WERI-Rb-1 (cell line): Measurements from ENCODE around the gene NDUFS7.

ENCODE experiments used
- DNase-seq: peaks from one replicate; pipeline ENCODE4 v3.0.0-alpha.2; 2020
- H3K27ac ChIP-seq: fragments of 250-450 bp; sonication (Bioruptor Pico); 2 replicates; pipeline ENCODE4 v1.5.1; 2020; ENCODE audit warnings: mild to moderate bottlenecking, moderate library complexity
- H3K27me3 ChIP-seq: fragments of 250-450 bp; sonication (Bioruptor Pico); 2 replicates; pipeline ENCODE4 v1.5.1; 2021; ENCODE audit warnings: mild to moderate bottlenecking, low read depth, moderate library complexity; ENCODE audit not compliant: insufficient read depth, severe bottlenecking
- H3K36me3 ChIP-seq: fragments of 250-450 bp; sonication (Bioruptor Pico); 2 replicates; pipeline ENCODE4 v1.5.1; 2020; ENCODE audit warnings: mild to moderate bottlenecking, moderate library complexity
- H3K4me3 ChIP-seq: 2 replicates; pipeline ENCODE4 v1.5.1; 2011; ENCODE audit warnings: low read depth, mild to moderate bottlenecking, control low read depth, low read length
- H3K9me3 ChIP-seq: fragments of 250-450 bp; sonication (Bioruptor Pico); 2 replicates; pipeline ENCODE4 v1.5.1; 2021; ENCODE audit warnings: mild to moderate bottlenecking, moderate library complexity; ENCODE audit not compliant: severe bottlenecking
- TF ChIP-seq, protein P1 (sequence below): IDR thresholded peaks from 2 replicates; pipeline ENCODE4 v1.5.1; 2011; ENCODE audit warnings: low read depth, mild to moderate bottlenecking, control low read depth, inconsistent platforms, low read length

NDUFS7 gene

DNA sequence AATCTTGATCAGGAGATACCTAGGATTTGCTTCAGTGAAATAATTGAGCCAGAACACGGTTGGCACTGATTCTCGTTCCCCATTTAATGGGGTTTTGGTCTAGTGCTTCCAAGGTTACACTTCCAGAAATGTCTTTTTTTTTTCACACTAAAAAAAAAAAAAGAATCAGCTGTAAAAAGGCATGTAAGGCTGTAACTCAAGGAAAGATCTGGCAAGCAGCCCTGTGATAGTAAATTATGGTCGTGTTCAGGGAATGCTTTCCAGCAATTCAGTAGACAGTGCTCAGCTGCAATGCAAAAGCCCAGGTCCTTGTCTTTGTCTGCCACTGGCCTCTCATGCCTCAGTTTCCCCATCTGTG is 27.2 kb upstream of the NDUFS7 start:
- Histone ChIP-seq H3K27ac (no peak overlapping the region), H3K9me3 (no peaks in the 10 kb centered on the region), H3K36me3 (peaks cover 42% of the 10 kb centered on the region), H3K4me3 (no peak overlapping the region), H3K27me3 (no peaks in the 10 kb centered on the region)
- TF ChIP-seq, protein P1, sequence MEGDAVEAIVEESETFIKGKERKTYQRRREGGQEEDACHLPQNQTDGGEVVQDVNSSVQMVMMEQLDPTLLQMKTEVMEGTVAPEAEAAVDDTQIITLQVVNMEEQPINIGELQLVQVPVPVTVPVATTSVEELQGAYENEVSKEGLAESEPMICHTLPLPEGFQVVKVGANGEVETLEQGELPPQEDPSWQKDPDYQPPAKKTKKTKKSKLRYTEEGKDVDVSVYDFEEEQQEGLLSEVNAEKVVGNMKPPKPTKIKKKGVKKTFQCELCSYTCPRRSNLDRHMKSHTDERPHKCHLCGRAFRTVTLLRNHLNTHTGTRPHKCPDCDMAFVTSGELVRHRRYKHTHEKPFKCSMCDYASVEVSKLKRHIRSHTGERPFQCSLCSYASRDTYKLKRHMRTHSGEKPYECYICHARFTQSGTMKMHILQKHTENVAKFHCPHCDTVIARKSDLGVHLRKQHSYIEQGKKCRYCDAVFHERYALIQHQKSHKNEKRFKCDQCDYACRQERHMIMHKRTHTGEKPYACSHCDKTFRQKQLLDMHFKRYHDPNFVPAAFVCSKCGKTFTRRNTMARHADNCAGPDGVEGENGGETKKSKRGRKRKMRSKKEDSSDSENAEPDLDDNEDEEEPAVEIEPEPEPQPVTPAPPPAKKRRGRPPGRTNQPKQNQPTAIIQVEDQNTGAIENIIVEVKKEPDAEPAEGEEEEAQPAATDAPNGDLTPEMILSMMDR: no peak
- DNase-seq: no peak

DNA sequence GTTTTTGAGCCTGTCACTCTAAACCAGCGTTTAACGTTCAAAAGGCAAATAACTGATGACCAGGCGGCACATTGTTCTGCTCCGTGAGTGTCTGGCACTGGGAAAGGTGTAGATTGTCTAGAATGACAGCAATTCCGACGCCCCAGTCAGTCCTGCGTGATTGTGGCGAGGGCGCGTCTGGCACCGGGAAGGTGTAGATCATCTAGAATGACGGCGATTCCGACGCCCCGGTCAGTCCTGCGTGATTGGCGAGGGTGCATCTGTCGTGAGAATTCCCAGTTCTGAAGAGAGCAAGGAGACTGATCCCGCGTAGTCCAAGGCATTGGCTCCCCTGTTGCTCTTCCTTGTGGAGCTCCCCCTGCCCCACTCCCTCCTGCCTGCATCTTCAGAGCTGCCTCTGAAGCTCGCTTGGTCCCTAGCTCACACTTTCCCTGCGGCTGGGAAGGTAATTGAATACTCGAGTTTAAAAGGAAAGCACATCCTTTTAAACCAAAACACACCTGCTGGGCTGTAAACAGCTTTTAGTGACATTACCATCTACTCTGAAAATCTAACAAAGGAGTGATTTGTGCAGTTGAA is 26.1 kb upstream of the NDUFS7 start:
- Histone ChIP-seq H3K27ac (no peak overlapping the region), H3K27me3 (no peaks in the 10 kb centered on the region), H3K4me3 (no peak overlapping the region), H3K9me3 (no peaks in the 10 kb centered on the region), H3K36me3 (peaks cover 51% of the 10 kb centered on the region)
- TF ChIP-seq, protein P1: no peak
- no peak for DNase-seq

DNA sequence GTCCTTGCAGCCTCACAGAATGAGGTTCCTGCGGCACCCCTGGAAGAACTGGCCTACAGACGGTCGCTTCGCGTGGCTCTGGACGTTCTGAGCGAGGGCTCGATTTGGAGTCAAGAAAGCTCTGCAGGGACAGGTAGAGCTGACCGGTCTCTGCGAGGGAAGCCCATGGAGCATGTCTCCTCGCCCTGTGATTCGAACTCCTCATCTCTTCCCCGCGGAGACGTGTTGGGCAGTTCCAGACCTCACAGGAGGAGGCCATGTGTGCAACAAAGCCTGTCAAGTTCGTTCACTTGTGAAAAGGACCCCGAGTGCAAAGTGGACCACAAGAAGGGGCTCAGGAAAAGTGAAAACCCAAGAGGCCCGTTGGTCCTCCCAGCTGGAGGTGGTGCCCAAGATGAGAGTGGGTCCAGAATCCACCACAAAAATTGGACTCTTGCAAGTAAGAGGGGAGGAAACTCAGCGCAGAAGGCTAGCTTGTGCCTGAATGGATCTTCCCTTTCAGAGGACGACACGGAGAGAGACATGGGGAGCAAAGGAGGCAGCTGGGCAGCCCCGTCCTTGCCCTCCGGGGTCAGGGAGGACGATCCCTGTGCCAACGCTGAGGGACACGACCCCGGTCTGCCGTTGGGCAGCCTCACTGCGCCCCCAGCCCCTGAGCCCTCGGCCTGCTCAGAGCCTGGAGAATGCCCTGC is 23.4 kb upstream of the NDUFS7 start:
- DNase-seq: no peak
- no peaks in the 10 kb centered on the region for H3K27me3 ChIP-seq
- H3K27ac ChIP-seq: no peak overlapping the region
- peaks cover 73% of the 10 kb centered on the region for H3K36me3 ChIP-seq
- no peaks in the 10 kb centered on the region for H3K9me3 ChIP-seq
- TF ChIP-seq, protein P1: no peak
- no peak overlapping the region for H3K4me3 ChIP-seq

DNA sequence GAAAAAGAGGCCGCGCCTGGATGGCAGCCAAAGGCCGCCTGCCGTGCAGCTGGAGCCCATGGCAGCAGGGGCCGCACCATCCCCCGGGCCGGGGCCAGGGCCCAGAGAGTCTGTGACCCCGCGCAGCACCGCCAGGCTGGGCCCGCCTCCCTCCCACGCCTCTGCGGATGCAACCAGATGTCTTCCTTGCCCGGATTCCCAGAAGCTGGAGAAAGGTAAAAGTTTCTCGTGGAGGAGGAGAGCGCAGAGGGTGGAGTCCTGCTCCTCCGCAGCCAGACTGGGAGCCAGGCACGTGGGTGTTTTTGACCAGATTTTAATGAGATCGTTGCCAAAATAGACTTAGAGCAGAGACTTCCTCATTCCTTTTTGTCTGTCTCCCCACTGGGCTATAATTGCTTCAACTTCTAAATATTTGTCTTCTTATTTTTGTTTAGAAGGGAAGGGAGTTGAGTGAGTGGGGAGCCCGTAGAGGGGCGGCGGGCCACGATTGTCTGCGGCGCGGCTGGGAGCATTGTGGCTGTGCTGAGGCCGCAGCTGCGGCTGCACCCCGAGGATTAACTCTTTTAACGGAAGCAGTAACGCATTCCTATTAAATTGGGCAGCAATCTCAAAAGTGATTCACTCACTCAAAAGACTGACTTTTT is 22.8 kb upstream of the NDUFS7 start:
- Histone ChIP-seq H3K36me3 (peaks cover 78% of the 10 kb centered on the region), H3K27ac (no peak overlapping the region)

DNA sequence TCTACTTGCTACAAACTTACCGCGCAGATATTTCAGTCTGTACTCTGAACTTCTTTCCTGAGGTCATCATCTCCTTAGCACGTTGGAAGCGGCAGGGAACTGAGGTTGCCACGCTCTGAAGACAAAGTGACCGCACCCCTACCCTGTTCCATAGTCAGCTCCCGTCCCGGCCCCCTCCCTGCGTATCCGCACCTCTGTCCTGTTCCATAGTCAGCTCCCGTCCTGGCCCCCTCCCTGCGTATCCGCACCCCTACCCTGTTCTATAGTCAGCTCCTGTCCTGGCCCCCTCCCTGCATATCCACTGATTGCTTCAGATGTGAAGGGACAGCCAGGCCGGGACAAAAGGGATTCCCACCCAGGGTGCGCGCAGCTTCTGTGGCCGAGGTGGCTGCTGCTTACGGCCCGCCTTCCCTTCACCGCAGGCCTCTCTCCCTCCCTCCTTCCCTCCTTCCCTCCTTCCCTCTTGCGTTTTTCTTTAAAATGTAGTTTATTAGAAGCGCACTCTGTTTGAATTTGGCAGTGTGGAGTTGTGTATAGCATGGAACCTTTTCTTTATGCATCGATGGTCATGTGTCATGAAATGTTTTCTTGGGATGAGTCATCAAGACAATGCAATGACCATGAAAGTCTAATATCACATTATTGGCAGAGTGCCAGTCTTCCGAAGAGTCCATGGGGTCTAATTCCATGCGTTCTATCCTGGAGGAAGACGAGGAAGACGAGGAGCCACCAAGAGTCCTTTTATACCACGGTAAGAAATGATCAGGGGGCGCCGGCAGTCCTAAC is 21.9 kb upstream of the NDUFS7 start:
- Histone ChIP-seq H3K27me3 (no peaks in the 10 kb centered on the region), H3K27ac (no peak overlapping the region), H3K4me3 (no peak overlapping the region), H3K9me3 (no peaks in the 10 kb centered on the region), H3K36me3 (peaks cover 81% of the 10 kb centered on the region)
- TF ChIP-seq, protein P1: no peak
- no peak for DNase-seq

More for the DNA sequence above, 22.8 kb upstream of the NDUFS7 start:
- DNase-seq: no peak
- H3K4me3 ChIP-seq: no peak overlapping the region
- TF ChIP-seq, protein P1: no peak
- H3K27me3 ChIP-seq: no peaks in the 10 kb centered on the region
- H3K9me3 ChIP-seq: no peaks in the 10 kb centered on the region
